Common myeloid progenitor, CD34-positive (primary cell): ENCODE measurements around the gene FBXL7.

Experiments
- CTCF ChIA-PET: fragments of 350-600 bp; sonication (Branson Sonifier 250); formaldehyde crosslinking; loops from one replicate; lab custom pipeline; 2021; ENCODE audit warnings: antibody characterized with exemption; lab: Charles Lee
- POLR2A ChIA-PET: fragments of 350-600 bp; sonication (Branson Sonifier 250); formaldehyde crosslinking; loops from one replicate; lab custom pipeline; 2021; ENCODE audit warnings: antibody characterized with exemption; lab: Charles Lee
- DNase-seq, 3 donors: peaks; one replicate each; pipeline versions ENCODE4 v3.0.0 to v3.0.0-alpha.2; 2013
- H3K27ac ChIP-seq, 2 experiments: 1 replicate in 1 of 2; 2 replicates in 1 of 2; pipeline ENCODE4 v1.7.0; 2013; ENCODE audit warnings: inconsistent platforms in 2 of 2, low read length in 2 of 2, mild to moderate bottlenecking in 2 of 2, low read depth in 1 of 2, moderate library complexity in 1 of 2; ENCODE audit not compliant: severe bottlenecking in 2 of 2, insufficient read depth in 1 of 2, poor library complexity in 1 of 2
- H3K27me3 ChIP-seq, 5 experiments: replicated peaks in 2 of 5; 1 replicate in 3 of 5; 2 replicates in 2 of 5; pipeline versions ENCODE4 v1.6.1 to v1.7.0; 2013; ENCODE audit warnings: low read length in 4 of 5, mild to moderate bottlenecking in 2 of 5, moderate library complexity in 2 of 5, inconsistent platforms in 1 of 5; ENCODE audit not compliant: insufficient read depth in 5 of 5, control insufficient read depth in 4 of 5
- H3K36me3 ChIP-seq, 4 experiments: 1 replicate in 2 of 4; 2 replicates in 2 of 4; pipeline versions ENCODE4 v1.6.1 to v1.7.0; 2013; ENCODE audit warnings: low read length in 3 of 4, control low read depth in 1 of 4, mild to moderate bottlenecking in 1 of 4; ENCODE audit not compliant: control insufficient read depth in 4 of 4, insufficient read depth in 4 of 4
- H3K4me1 ChIP-seq, 4 experiments: 1 replicate in 3 of 4; 2 replicates in 1 of 4; pipeline versions ENCODE4 v1.6.1 to v1.7.1; 2013; ENCODE audit warnings: low read length in 3 of 4, mild to moderate bottlenecking in 3 of 4, control low read depth in 1 of 4, inconsistent platforms in 1 of 4, moderate library complexity in 1 of 4; ENCODE audit not compliant: control insufficient read depth in 4 of 4, insufficient read depth in 4 of 4; ENCODE audit errors: control extremely low read depth in 1 of 4
- H3K4me3 ChIP-seq, 7 experiments: 1 replicate in 4 of 7; 2 replicates in 3 of 7; pipeline versions ENCODE4 v1.5.1 to v1.7.0; 2013; ENCODE audit warnings: mild to moderate bottlenecking in 7 of 7, low read length in 6 of 7, moderate library complexity in 6 of 7, inconsistent platforms in 2 of 7, low read depth in 2 of 7, control low read depth in 1 of 7; ENCODE audit not compliant: insufficient read depth in 4 of 7, control insufficient read depth in 1 of 7; ENCODE audit errors: extremely low read depth in 1 of 7
- H3K9me3 ChIP-seq, 5 experiments: 1 replicate in 4 of 5; 2 replicates in 1 of 5; pipeline versions ENCODE4 v1.6.1 to v1.7.1; 2013; ENCODE audit warnings: low read length in 4 of 5, mild to moderate bottlenecking in 2 of 5, inconsistent platforms in 1 of 5, low read depth in 1 of 5, moderate library complexity in 1 of 5; ENCODE audit not compliant: control insufficient read depth in 4 of 5, insufficient read depth in 2 of 5; ENCODE audit errors: control extremely low read depth in 1 of 5
- whole genome bisulfite sequencing: methylation state at CpG from one replicate; pipeline ENCODE4 v1.1.5; 2013; ENCODE audit not compliant: insufficient coverage; 5-methylcytosine and 5-hydroxymethylcytosine counted together

Gene FBXL7

DNA sequence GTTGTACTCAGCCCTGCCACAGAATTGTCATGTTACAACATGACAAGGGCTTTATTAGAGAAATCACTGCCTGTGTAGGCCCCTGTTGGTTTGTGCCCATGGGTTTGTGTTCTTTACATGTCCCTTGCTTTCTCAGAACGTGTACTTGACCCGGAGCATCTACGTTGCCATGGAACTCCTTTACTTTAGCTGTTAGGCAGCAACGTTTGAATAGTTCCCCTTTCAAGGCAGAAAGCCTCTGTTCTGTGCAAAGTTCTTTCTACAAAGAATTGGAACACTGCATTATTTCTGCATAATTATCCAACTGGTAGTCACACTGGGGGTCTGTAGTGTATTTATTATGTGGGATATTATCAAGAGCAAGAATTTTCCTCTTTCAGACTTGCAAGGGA, 51.1 kb downstream of the FBXL7 start:
- Histone ChIP-seq H3K27me3 (no peaks in the 10 kb centered on the region), H3K36me3 (no peaks in the 10 kb centered on the region), H3K27ac (no peak overlapping the region), H3K9me3 (no peaks in the 10 kb centered on the region), H3K4me1 (no peaks in the 10 kb centered on the region), H3K4me3 (no peak overlapping the region)
- CTCF ChIA-PET = no interaction called here
- WGBS = 70% methylated on average over 4 of the region's 4 CpGs
- POLR2A ChIA-PET = no interaction called here
- no peak for DNase-seq

DNA sequence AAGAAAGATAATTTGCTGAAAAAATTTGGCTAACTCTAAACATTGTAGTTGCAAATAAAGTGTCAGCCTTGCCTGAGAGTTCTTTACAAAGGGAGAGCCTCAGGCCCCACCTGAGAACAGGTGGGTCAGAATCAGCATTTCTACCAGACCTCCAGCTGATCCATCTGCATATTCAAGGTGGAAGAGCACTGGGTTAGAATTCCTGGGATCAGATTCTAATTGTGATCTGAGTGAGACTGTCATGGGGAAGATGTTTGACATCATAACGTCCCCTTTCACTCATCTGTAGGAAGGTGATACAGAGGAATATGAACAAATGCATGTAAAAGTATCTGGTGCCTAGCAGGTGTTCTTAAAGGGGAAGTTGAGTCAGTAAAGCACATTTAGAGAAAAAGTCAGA, 54.6 kb downstream of the FBXL7 start:
- Histone ChIP-seq H3K4me3 (no peak overlapping the region), H3K27me3 (no peaks in the 10 kb centered on the region), H3K4me1 (no peaks in the 10 kb centered on the region), H3K9me3 (no peaks in the 10 kb centered on the region), H3K27ac (no peak overlapping the region), H3K36me3 (no peaks in the 10 kb centered on the region)
- WGBS = 100% methylated on average over 1 of the region's 1 CpG
- ChIA-PET CTCF (no interaction called here), POLR2A (no interaction called here)
- no peak for DNase-seq

- Histone ChIP-seq H3K9me3 (no peaks in the 10 kb centered on the region), H3K4me3 (no peak overlapping the region), H3K27ac (no peak overlapping the region), H3K36me3 (no peaks in the 10 kb centered on the region), H3K4me1 (no peaks in the 10 kb centered on the region), H3K27me3 (no peaks in the 10 kb centered on the region)
- ChIA-PET POLR2A (no interaction called here), CTCF (no interaction called here)
- 100% methylated on average over 5 of the region's 5 CpGs for WGBS
- DNase-seq = no peak
These were observed 55.2 kb downstream of the FBXL7 start for GRCh38 chr5:15555176-15555575.

- no peak overlapping the region for H3K4me3 ChIP-seq
- H3K4me1 ChIP-seq = no peaks in the 10 kb centered on the region
- DNase-seq = no peak
- no peaks in the 10 kb centered on the region for H3K9me3 ChIP-seq
- H3K27me3 ChIP-seq = no peaks in the 10 kb centered on the region
- CTCF ChIA-PET = no interaction called here
- H3K36me3 ChIP-seq = no peaks in the 10 kb centered on the region
- no peak overlapping the region for H3K27ac ChIP-seq
- WGBS = no CpG with 5 or more reads among the region's 2 CpGs
- POLR2A ChIA-PET = no interaction called here
These were observed 58.3 kb downstream of the FBXL7 start for GRCh38 chr5:15558240-15558639.

DNA sequence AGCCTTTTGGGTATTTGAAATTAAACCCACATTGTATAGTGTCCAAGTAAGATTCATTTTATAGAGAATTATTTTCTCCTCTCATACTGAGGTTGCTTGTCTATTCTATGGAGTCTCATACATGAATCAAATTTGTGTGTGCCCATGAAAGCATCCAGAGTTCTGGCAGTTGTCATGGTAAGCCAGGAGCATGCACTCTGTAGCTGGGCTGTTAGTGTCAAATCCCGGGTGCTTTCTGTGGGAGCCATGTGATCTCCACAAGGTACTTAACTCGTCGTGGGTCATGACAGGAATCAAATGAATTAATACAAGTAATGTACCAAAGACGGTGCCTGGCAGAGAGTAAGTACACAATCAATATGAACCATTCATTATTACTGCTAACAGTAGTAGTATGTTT, 58.7 kb downstream of the FBXL7 start:
- Histone ChIP-seq H3K4me1 (no peaks in the 10 kb centered on the region), H3K27ac (no peak overlapping the region), H3K36me3 (no peaks in the 10 kb centered on the region), H3K9me3 (no peaks in the 10 kb centered on the region), H3K4me3 (no peak overlapping the region), H3K27me3 (no peaks in the 10 kb centered on the region)
- POLR2A ChIA-PET = no interaction called here
- 100% methylated on average over 1 of the region's 4 CpGs for WGBS
- no peak for DNase-seq
- CTCF ChIA-PET = no interaction called here

- H3K36me3 ChIP-seq = no peaks in the 10 kb centered on the region
- no peaks in the 10 kb centered on the region for H3K4me1 ChIP-seq
- no peak overlapping the region for H3K4me3 ChIP-seq
- POLR2A ChIA-PET = no interaction called here
- no peaks in the 10 kb centered on the region for H3K27me3 ChIP-seq
- H3K27ac ChIP-seq = no peak overlapping the region
- no CpG with 5 or more reads among the region's 3 CpGs for WGBS
- no peaks in the 10 kb centered on the region for H3K9me3 ChIP-seq
- DNase-seq = no peak
- CTCF ChIA-PET = no interaction called here
These were observed 60.4 kb downstream of the FBXL7 start for GRCh38 chr5:15560421-15560820.

DNA sequence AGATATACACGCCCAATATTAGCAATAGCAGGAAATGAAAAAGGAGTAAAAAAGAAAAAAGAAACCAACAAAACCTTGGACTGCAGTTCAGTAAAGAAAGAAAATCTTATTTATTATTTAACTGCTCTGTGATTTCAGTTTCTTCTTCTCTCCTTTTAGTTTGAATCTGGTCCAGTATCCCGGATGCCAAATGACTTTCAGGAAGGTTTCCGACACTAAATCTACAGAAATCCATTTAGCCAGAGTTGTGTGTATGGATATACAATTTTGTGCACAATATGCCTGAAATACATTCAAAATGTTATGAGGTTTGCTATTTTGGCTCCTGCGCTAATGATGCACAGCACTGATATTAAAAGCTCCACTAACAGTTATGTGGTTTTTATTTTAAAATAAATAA, 64.5 kb downstream of the FBXL7 start:
- no CpG with 5 or more reads among the region's 4 CpGs for WGBS
- Histone ChIP-seq H3K4me3 (no peak overlapping the region), H3K9me3 (no peaks in the 10 kb centered on the region), H3K27me3 (no peaks in the 10 kb centered on the region), H3K27ac (no peak overlapping the region), H3K36me3 (no peaks in the 10 kb centered on the region), H3K4me1 (no peaks in the 10 kb centered on the region)
- POLR2A ChIA-PET = no interaction called here
- no peak for DNase-seq
- CTCF ChIA-PET = no interaction called here
